Kidney tubule cell (primary cell): ENCODE results near the gene FAM120B.

ENCODE experiments used
- DNase-seq: peaks from one replicate; pipeline ENCODE4 v3.0.0-alpha.2; 2018; ENCODE audit warnings: low spot score

Gene FAM120B

DNA sequence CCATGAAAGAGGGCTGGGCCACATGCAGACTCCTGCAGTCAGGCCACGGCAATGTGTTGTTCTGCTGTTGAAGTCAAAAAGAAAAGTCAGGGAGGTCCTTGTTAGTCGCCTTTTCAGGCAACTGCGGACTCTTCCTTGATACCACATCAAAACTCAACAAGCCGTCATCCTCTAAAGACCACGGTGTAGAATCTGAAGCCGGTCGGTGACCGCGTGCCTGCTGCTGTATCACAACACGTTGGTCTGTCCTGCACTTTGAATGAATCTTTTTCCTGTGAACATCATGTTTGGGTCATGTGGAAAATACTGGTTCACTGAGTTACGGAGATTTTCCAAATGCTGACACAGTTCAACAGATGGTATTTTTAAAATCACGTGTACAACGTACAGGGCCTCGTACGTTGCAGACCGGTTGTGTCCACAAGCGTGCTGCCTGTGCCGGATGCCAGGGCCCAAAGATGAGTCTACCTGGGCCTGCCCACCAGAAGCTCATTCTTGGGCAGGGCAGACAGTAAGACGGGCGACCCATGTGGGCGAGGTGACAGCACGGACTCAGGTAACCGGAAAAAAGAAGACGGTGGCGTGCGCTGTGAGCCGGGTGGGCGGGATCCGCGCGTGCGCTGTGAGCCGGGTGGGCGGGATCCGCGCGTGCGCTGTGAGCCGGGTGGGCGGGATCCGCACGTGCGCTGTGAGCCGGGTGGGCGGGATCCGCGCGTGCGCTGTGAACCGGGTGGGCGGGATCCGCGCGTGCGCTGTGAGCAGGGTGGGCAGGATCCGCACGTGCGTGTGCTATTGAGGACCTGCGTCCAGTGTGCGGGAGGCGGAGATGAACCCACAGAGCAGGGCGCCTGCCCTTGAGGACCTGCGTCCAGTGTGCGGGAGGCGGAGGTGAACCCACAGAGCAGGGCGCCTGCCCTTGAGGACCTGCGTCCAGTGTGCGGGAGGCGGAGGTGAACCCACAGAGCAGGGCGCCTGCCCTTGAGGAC, 114.5 kb downstream of the FAM120B start:
- no peak for DNase-seq

DNA sequence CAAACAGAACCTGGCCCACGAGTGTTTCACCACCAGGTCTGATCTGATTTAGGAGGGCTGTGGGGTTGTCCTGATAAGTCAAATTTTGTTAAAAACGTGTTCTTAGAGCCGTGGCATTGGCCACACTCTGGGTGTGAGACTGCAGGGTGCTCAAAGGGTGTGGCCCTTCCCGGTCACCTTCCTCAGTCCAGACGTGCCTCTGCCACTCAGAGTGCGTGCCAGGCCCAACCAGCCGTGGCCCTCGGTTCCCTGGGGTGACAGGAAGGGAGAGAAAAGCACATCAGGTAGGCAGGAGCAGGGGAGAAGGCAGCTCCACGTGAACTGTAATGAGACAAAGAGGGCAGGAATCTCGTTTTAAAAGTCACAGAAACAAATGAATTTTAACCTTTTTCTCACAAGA, 115.4 kb downstream of the FAM120B start:
- DNase-seq = no peak

DNA sequence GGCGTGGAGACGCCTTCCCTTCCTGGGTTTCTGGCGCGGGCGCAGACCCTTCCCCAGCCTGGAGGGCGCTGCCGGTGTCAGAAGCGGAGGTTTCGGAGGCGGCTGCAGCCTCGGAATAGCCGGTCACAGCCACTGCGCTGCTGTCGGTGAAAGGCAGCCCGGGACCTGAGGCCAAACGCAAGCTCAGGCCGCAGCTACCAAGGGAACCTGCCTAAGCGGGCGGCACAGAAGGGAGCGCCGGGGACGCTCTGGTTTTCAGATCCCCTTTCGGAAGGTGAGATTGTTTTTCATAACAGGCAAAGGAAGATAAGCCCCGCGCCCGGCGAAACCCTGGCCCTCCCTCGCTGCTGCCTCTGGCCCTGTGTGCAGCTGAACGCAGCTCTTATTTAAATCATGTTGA, 116.5 kb downstream of the FAM120B start:
- DNase-seq = no peak

DNA sequence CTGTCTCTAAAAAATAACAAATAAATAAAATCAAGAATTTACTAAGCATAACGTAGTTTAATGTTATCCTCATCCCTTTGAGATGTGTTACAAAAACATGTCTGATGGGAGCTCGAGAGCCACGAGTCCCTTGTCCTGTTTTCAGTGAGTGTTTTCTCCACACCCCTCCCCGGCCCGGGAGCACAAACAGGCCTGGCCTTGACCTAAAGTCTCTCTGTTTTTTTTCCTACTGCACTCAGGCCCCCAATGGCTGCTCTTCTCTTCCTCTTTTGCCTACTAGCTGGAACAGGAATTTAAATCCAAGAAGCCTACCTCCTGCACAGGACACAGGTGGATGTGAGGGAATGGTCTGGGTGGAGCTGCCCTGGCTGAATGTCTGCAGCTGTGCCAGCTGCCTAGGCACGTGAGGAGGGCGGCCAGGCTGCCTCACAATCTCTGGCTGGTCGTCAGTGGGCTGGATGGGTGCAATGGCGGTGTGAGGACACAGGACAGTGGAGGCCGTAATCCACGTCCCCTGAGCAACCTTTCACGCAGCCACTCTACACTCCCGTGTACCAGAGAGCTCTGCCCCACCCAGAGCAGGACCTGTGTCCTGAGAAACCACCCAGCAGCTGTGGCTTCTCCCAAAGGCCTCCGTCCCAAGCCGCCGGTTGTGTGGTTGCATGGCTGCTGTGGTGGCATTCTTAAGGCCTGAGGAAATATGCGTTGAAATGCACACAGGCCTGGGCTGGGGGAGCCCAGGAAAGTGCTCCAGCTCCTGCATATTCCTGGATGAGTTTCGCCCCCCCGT, 117.5 kb downstream of the FAM120B start:
- DNase-seq = peak; percentile 13

DNA sequence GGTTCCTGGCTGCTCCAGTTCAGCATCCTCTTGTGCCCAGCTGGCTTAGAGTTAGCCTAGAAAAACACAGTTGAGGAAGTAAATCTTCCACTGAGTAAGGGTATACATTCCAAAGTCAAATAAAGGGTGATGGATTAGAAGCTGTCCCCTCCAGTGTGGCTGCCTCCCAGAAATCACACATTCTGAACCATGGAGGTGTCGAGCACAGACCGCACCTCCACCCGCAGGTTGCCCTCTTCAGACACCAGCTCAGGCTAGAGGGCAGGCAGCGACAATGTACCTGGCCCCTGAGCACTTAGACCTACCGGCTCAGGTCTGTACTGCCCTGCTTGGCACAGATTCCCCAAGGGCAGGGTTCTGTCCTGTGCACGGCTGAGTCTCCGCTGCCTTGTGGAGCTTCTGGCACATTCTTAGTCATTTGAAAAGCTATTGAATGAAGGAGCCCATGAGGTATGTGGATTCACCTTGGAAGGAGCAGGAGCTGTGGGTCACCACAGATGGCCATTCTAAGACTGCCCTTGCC, 118.1 kb downstream of the FAM120B start:
- DNase-seq = no peak

DNA sequence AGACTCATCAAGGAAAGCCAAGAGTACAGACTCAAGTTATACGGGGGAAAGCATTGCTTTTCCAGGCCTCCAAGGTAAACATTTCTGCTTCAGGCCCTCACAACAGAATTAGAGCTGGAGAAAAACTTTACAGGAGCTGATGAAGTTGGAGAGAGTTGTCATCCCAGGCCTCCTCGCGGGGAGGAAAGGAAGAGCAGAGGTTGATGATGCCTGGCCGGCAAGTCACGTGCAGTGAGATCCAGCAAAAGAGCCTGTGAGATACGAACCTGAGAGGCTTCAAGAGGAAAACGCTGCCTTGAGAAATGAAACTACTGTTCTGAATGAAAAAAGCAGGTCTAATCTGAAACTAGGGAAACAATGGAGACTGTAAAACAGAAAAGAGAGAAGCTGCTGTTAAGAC, 122.9 kb downstream of the FAM120B start:
- DNase-seq = no peak

DNA sequence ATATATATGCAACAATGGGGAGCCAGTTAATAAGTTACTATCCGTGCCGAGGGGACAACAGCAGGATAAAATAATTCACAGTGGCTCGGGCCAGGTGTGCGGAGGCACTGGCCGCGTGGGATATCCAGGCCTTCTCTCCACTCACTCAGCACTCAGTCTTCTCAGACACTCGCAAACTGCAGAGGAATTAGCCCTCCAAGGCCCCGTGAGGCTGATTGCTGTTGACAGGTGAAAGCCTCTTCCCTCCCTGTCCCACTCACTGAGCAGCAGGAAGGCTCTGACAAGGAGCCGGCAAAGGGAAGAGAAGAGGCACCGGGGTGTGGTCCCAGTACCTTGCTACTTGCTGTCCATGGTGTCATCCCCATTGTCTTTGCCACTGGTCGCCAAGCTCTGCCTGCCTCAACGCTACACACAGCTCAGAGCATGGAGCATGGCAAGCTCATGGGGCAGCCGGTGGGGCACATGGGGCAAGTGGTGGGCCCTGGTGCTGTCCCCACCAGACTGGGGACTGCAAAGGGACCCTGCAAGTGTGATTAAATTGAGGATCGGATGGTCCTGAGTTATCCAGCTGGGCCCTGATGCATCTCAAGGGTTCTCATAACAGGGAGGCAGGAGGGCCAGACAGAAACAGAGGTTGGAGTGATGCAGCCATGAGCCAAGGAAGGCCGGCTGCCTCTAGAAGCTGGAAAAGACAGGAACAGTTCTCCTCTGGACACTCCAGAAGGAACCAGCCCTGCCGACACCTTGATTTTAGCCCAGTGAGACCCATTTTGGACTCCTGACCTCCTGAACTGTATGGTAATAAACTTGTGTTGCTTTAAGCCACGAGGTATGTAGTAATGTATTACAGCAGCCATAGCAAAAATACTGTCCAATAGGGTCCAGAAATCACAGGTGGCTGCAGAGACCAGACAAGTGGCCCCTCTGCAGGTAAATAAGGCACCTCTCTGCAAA, 126.9 kb downstream of the FAM120B start:
- no peak for DNase-seq

DNA sequence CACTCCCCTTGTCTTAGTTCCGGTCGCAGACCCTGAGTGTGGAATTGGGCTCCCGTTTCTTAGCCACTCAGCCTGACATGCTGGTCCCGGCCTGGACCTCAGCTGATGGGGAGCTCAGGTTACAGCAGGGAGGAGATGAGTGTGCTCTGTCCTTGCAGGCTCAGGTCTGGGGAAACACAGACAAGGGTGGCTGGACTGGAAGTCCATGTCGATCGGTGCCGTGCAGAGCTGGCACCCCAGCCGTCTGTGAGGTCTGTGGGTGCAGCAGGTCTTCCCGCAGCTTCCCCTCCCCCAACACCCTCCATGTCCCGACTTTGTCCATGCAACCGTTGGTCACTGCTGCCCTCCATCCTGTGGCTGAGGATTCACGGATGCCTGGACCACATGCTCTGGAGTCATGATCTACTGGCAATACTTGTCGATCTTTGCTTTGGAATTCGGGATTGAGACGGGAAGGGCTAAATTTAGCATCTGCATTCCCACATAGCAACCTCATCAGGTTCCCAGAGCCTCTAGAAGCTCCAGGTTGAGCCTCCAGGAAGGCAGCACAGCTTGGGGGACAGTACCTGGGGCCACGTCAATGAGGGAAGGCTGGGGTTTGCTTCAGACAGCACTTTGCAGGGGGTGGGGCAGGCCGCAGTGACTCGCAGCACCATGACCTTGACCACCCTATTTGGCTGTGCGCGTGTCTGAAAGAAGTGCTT, 127.7 kb downstream of the FAM120B start:
- DNase-seq = no peak

DNA sequence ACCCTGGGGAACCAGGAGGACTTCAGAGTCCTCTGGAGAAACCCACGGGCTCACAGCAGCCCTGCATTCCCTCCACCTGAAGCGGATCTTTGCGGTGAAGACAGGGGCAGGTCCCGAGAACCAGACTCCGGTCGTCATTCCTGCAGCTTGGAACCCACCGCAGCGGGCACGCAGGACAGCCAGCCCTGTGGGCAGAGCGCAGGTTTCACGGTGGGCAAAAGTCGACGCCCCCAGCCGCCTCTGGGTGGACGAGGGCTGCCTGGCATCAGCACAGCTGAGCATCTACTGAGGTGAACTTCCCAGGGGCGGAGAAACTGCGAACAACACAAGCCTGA, 128.2 kb downstream of the FAM120B start:
- DNase-seq = no peak

DNA sequence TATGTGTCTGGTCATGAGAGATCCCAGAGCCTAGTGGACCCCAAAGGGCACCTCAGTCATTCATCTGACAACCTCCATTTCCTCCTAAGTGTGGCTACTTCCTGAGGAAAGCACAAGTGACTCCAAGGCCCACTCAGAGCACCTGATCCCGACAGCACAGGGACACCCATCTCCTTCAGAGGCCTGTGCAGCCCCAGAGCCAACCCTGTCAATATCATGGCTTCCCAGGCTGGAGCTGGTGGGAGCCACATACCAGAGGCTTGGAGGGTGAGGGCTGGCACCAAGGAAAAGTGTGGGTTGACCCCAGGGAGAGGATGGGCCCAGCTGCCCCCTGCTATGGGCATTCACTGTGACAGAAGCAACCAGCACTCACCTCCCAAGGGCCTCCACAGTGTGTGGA, 129.2 kb downstream of the FAM120B start:
- no peak for DNase-seq

DNA sequence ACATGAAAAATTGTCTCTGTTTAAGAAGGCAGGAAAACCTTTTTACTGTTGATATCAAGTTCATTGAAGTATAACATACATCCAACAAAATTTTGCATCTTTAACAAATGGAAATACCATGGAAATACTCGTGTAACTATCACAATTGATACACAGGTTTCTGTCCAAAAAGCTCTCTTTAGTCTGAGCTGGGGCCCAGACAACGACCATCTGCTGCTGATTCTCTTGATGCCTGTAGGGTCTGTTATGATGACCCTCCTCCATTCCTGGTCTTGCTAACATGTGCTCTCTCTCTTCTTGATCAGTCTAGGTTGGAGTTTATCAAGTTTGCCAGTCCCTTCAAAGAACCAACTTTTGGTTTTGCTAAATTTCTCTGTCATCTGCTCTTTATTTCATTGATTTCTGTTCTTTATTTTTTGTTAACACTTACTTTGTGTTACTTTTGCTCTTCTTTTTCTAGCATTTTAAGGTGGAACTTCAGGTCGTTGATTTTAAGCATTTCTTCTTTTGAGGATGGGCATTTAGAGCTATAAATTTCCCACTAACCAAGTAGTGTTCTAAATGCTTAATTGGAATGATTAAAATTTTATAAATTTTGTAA, 129.8 kb downstream of the FAM120B start:
- DNase-seq = no peak

DNA sequence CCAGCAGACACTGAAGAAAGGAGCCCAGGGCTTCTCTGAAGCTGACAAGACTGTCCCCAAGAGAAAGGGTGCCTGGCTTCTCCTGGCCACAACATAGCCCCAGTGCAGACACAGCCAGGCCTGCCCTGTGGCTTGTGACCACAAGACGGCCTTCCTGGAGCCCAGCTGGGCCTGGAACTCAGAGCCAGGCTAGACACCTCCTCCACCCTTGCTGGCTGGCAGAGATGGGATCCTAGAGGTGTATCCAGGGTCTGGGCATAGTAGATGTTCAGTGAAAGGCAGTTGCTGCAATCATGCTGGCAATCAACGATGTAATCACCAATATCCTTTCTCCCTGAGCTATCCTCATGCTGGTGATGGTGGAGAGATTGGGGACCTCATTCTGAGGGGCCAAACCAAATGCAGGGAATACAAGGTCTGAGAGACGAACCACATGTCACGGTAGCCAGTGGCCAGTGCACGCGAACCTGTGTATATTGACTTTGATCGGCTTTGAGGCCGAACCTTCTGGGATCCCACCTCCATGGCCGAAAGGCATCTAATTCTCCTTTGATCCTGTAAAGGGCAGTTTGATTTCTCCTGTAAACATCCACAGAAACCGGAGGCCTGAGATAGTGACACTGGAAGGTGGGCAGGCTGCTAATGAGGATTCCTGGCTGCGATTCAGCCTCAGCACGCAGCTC, 131.3 kb downstream of the FAM120B start:
- DNase-seq = peak; percentile 21

DNA sequence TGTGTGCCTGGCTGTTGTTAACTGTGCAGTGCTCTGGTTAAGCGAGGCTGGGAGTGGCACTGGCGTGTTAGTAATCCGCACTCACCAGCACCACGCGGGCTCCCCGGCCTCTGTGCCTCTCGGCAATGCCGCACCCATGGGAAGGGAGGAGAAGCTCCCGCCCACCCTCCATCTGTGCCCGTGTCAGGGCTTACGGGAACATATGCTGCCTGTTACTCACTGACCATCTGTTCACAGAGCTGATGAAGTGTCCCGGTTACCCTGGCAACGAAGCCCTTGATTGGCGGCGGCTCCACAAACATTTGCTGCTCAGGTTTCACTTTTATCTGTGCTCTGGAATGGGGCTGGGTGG, 131.8 kb downstream of the FAM120B start:
- DNase-seq = peak; percentile 99

DNA sequence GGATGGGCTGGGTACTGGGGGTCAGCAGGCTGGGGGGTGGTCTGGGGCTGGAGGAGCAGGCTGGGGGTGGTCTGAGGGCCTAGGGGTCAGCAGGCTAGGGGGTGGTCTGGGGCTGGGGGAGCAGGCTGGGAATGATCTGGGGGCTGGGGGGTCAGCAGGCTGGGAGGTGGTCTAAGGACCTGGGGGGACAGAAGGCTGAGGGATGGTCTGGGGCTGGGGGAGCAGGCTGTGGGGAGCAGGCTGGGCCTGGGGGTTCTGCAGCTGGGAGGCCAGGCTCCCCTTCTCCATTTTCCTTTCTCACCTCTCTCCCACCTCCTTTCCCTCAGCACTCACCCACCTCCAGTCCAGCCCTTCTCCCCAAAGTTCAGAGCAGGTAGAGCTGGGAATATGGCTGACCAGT, 132.3 kb downstream of the FAM120B start:
- DNase-seq = no peak

DNA sequence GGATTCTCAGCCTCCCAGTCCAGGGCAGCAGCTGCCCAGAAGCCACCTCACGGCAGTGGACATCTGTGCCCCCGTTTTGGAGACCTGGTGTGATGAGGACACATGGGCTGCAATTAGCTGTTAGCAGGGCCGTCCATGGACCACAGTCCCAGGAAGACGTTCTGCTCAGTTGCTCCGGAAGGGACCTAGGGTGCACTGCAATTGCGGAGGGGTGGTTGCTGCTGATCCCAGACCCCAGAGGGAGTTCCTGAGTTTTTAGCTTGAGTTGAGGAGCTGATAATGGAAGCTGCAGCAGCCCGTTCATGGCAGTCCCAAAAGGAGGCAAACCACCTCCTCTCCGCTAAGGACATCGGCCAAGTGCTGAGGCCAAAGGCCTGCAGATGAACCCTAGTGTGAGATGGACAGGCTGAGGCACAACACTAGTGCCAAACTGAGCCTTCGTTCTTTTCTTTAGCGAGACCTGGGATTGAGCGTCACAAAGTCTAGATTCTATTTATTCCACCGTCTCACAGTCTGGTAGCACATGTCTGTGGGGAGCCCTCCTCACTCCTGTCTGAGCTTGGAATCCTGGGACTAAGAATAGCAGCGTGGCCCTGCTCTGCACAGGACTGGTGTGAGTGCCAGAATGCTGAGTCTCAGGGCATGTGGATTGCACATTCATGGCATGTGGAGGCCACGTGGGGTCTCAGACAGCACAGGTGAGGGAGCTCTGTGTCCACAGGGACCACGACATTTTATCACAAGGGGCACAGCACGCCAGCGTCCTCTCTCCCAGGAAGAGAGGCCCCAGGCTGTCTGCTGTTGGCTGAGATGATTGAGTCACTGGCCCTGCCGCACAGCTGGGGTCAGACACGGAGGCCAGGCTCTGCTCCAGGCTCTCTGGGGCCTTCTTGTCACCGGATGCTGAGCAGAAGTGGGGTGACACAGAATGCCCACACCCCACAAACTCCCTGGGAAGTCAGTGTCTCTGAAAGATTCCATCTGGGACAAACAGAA, 133.1 kb downstream of the FAM120B start:
- no peak for DNase-seq

DNA sequence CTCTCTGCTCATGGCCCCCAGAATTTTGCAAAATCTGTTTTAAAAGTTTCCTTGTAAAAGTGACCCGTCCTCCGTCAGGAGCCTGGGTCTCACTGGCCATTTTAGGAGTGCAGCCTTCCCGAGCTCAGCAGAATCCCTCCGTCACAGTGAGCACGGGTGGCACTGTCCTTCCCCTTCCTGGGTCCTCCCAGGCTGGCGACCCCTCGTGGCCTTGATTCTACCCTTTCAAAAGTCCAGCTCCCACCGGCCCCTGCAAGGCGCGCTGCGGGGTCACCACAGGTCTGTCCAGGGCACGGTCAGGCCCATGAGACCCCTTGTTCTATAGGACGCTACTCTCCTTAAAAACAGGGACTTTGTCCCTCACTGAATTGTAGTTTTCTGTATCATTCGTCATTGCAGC, 133.9 kb downstream of the FAM120B start:
- DNase-seq = no peak

DNA sequence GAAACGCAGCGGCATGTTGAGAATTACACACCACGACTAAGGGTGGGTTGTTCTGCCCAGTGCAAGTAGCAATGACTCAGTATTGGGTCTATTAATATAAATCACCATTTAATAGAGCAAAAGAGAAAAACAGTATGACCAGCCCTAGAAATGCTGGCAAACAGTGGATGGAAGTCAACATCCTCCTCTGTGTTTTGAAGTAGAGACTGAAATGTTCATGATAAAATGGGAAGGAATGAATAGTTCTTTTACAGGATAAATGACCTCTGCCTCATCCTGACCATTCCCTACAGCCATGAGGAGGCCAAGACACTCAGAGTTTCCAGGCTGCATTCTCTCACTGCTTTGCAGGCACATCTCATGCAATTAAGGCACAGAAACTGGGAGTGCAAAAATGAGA, 134.8 kb downstream of the FAM120B start:
- no peak for DNase-seq

DNA sequence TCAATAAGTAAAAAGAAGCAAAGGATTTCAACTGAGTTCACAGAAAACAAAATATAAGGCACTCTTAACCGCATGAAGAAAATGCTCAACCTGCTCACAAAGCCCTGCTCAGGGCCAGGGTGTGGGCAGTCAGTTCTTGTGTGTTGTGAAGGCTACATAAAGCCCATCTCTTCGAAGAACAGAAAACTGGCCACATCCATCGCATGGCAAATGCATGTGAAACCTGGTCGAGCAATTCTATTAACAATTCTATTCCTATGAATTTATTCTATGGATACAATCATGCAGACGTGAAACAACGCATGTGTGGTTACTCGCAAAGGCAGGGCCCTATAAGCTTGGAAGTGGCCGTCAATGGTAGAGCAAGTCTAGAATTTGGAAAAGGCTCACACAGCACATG, 136.0 kb downstream of the FAM120B start:
- no peak for DNase-seq

DNA sequence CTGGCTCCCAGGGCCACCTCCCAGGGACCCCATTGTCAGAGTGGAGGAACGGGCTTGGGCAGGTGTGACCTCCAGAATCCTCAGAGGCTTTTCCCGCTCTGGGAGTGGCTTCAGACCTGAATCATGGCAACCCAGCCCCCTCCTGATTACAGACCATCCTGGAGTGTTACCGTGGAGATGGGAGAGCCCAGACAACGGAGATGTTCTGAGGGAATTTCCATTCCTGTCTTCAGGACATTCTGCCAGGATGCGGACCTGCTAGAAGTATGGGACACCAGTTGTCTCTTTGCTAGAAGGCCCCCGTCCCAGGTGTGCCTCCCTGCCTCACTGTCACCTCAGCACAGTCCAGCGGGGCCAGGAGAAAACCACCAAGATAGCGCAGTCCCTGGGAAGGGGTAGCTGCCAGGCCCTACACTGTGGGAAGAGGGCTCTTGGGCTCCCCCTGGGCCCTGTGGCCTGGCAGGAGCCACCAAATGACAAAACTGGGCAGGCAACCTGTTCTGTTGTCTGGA, 136.6 kb downstream of the FAM120B start:
- DNase-seq = no peak
